Measurements from ENCODE around the gene EML5. TPM values are rescaled to one million over a fixed set of nuclear protein-coding genes. Genes with fewer than 3 reads are reported as not detected.

EML5 gene
- total and polyA plus RNA-seq, 2 donors (not counting 3 experiments of a cell fraction or from before 2014, with no cell fraction given) = not detected

GRCh38 chr14:88632512-88632911, 160.2 kb downstream of the EML5 start:
- Histone ChIP-seq H3K36me3 (ENCODE audit: control insufficient read depth in 2 of 2, extremely low read depth in 1 of 2, insufficient read depth in 2 of 2, low read length in 2 of 2) (no peaks in the 10 kb centered on the region), H3K27me3 (ENCODE audit: control insufficient read depth in 2 of 2, insufficient read depth in 2 of 2, low read length in 2 of 2) (no peaks in the 10 kb centered on the region), H3K9me3 (replicated peaks; ENCODE audit: control insufficient read depth, insufficient read depth, low read length) (no peaks in the 10 kb centered on the region), H3K79me2 (ENCODE audit: control insufficient read depth, insufficient read depth, low read length) (no peaks in the 10 kb centered on the region), H2AFZ (ENCODE audit: low read depth, low read length) (no peak overlapping the region), H3K4me2 (ENCODE audit: insufficient read depth, low read length) (no peak overlapping the region), H3K4me3 (replicated peaks in 1 of 3; ENCODE audit: insufficient read depth in 1 of 3, low read depth in 1 of 3, low read length in 3 of 3) (no peak overlapping the region), H3K27ac (ENCODE audit: insufficient read depth, low read depth, low read length) (no peak overlapping the region), H3K9ac (replicated peaks; ENCODE audit: extremely low read depth, insufficient read depth, low read length) (no peak overlapping the region), H3K9me1 (replicated peaks; ENCODE audit: control insufficient read depth, extremely low read depth, insufficient read depth, low read length) (no peaks in the 10 kb centered on the region), H3K4me1 (ENCODE audit: control insufficient read depth, extremely low read depth, insufficient read depth, low read length) (no peaks in the 10 kb centered on the region), H4K20me1 (replicated peaks; ENCODE audit: control insufficient read depth, extremely low read depth, insufficient read depth, low read length) (no peaks in the 10 kb centered on the region)
- dilution Hi-C loops (cut with MboI; ENCODE audit: extremely low pct_ligation_motif_present, low sequenced_read_pairs) = no loop called here
- intact Hi-C loops (cut with micrococcal nuclease) = no loop called here
- FAIRE-seq (no peak), DNase-seq (ENCODE audit: low read depth, low spot score) (no peak)
- POLR2A ChIA-PET = no interaction called here
- TF ChIP-seq CTCF (IDR thresholded peaks at IDR 0.05; ENCODE audit: extremely low read depth in 1 of 2, insufficient read depth in 1 of 2, low read depth in 1 of 2, low read length in 2 of 2) (no peak), JUN (IDR thresholded peaks at IDR 0.05; ENCODE audit: borderline replicate concordance, insufficient read depth, insufficient read length, low read depth) (no peak), MYC (IDR thresholded peaks at IDR 0.05; ENCODE audit: low read depth, low read length) (no peak), FOS (IDR thresholded peaks at IDR 0.05; ENCODE audit: borderline replicate concordance, insufficient read depth, low read length) (no peak), POLR2A (IDR thresholded peaks at IDR 0.05; ENCODE audit: low read depth, low read length) (no peak)
- CTCF ChIA-PET = interaction anchor here (1.6 kb wide), 1 partner anchor 19 kb away, joined by 4 read pairs; no protein-coding TSS in a partner anchor
- no TSS peak for BruUV-seq (replicated peaks)

- Histone ChIP-seq H4K20me1 (replicated peaks; ENCODE audit: control insufficient read depth, extremely low read depth, insufficient read depth, low read length) (no peaks in the 10 kb centered on the region), H3K9me3 (replicated peaks; ENCODE audit: control insufficient read depth, insufficient read depth, low read length) (no peaks in the 10 kb centered on the region), H3K27ac (ENCODE audit: insufficient read depth, low read depth, low read length) (no peak overlapping the region), H3K4me2 (ENCODE audit: insufficient read depth, low read length) (no peak overlapping the region), H3K9ac (replicated peaks; ENCODE audit: extremely low read depth, insufficient read depth, low read length) (no peak overlapping the region), H3K4me1 (ENCODE audit: control insufficient read depth, extremely low read depth, insufficient read depth, low read length) (no peaks in the 10 kb centered on the region), H2AFZ (ENCODE audit: low read depth, low read length) (no peak overlapping the region), H3K27me3 (ENCODE audit: control insufficient read depth in 2 of 2, insufficient read depth in 2 of 2, low read length in 2 of 2) (no peaks in the 10 kb centered on the region), H3K36me3 (ENCODE audit: control insufficient read depth in 2 of 2, extremely low read depth in 1 of 2, insufficient read depth in 2 of 2, low read length in 2 of 2) (no peaks in the 10 kb centered on the region), H3K79me2 (ENCODE audit: control insufficient read depth, insufficient read depth, low read length) (no peaks in the 10 kb centered on the region), H3K9me1 (replicated peaks; ENCODE audit: control insufficient read depth, extremely low read depth, insufficient read depth, low read length) (no peaks in the 10 kb centered on the region), H3K4me3 (replicated peaks in 1 of 3; ENCODE audit: insufficient read depth in 1 of 3, low read depth in 1 of 3, low read length in 3 of 3) (no peak overlapping the region)
- intact Hi-C loops (cut with micrococcal nuclease) = no loop called here
- ChIA-PET CTCF (interaction anchor here (1.6 kb wide), 1 partner anchor 17 kb away, joined by 4 read pairs; no protein-coding TSS in a partner anchor), POLR2A (no interaction called here)
- no TSS peak for BruUV-seq (replicated peaks)
- FAIRE-seq (no peak), DNase-seq (ENCODE audit: low read depth, low spot score) (no peak)
- dilution Hi-C loops (cut with MboI; ENCODE audit: extremely low pct_ligation_motif_present, low sequenced_read_pairs) = no loop called here
- no peak for TF ChIP-seq FOS (IDR thresholded peaks at IDR 0.05; ENCODE audit: borderline replicate concordance, insufficient read depth, low read length)
- TF ChIP-seq MYC (IDR thresholded peaks at IDR 0.05; ENCODE audit: low read depth, low read length) = no peak
Observed at GRCh38 chr14:88631091-88631490, 161.7 kb downstream of the EML5 start.

Measured in endothelial cell of umbilical vein (primary cell).